HCT116 (cell line): ENCODE measurements around the gene KCNH5. TPM values are rescaled to one million over a fixed set of nuclear protein-coding genes. Genes with fewer than 3 reads are reported as not detected.

Experiments
- ATAC-seq: fragments of 200-7000 bp; cut with Tn5 transposase; 2 replicates; pipeline ENCODE4 v1.9.1; 2020; ENCODE audit warnings: mild to moderate bottlenecking, moderate library complexity
- BruUV-seq: library from RNA; stranded (reverse); fragments of 400-500 nt; replicated peaks from 2 replicates; lab custom pipeline; 2021; lab: Mats Ljungman, UMichigan
- CTCF ChIA-PET: fragments of 300-600 bp; sonication (Branson Sonifier 250); formaldehyde crosslinking; loops from one replicate; lab custom pipeline; 2021; ENCODE audit warnings: antibody characterized with exemption; lab: Charles Lee
- POLR2A ChIA-PET: fragments of 300-600, 350-600 bp; sonication (Branson Sonifier 250); formaldehyde crosslinking; loops from one replicate; lab custom pipeline; 2021; ENCODE audit warnings: antibody characterized with exemption; lab: Charles Lee
- RAD21 ChIA-PET, 2 experiments: fragments of 300-600 bp; sonication (Branson Sonifier 250); formaldehyde crosslinking; loops; one replicate each; lab custom pipeline; 2023; ENCODE audit warnings: low total read pairs in 2 of 2; ENCODE audit not compliant: uncharacterized antibody in 2 of 2, unreplicated experiment in 2 of 2, low non-redundant PET in 1 of 2; lab: Charles Lee
- DNase-seq: peaks from one replicate; pipeline ENCODE4 v3.0.0-alpha.2; 2010; ENCODE audit warnings: low read depth, low spot score
- H2AFZ ChIP-seq: fragments of 200-600 bp; shearing (Covaris generic), sonication (generic); 2 replicates; pipeline ENCODE4 v1.6.1; 2017; ENCODE audit warnings: low read depth, mixed run types, mixed read lengths, antibody characterized with exemption, low read length; ENCODE audit not compliant: poor library complexity, severe bottlenecking
- H3K27ac ChIP-seq: 2 replicates; pipeline ENCODE4 v1.5.1; 2012; ENCODE audit warnings: low read depth, low read length
- H3K27me3 ChIP-seq: fragments of 200-600 bp; sonication (generic); 2 replicates; pipeline ENCODE4 v1.6.1; 2016; ENCODE audit warnings: mixed run types, low read length, mixed read lengths; ENCODE audit not compliant: insufficient read depth
- H3K36me3 ChIP-seq, 2 experiments: fragments of 200-500 bp in 1 of 2; fragments of 200-600 bp in 1 of 2; sonication (Bioruptor generic) in 1 of 2; sonication (generic) in 1 of 2; 2 replicates each; pipeline versions ENCODE4 v1.5.1 to v1.6.1; 2014 to 2016; ENCODE audit warnings: low read length in 2 of 2, inconsistent platforms in 1 of 2, mixed read lengths in 1 of 2, mixed run types in 1 of 2; ENCODE audit not compliant: insufficient read depth in 2 of 2, control insufficient read depth in 1 of 2
- H3K4me1 ChIP-seq, 2 experiments: fragments of 200-600 bp in 1 of 2; sonication (generic) in 1 of 2; 2 replicates each; pipeline versions ENCODE4 v1.5.1 to v1.6.1; 2012 to 2017; ENCODE audit warnings: low read length in 2 of 2, inconsistent platforms in 1 of 2, mild to moderate bottlenecking in 1 of 2, mixed read lengths in 1 of 2, mixed run types in 1 of 2, moderate library complexity in 1 of 2; ENCODE audit not compliant: insufficient read depth in 2 of 2, control insufficient read depth in 1 of 2
- H3K4me2 ChIP-seq: fragments of 200-600 bp; sonication (generic); 2 replicates; pipeline ENCODE4 v1.6.1; 2017; ENCODE audit warnings: mixed run types, low read length, mixed read lengths
- H3K4me3 ChIP-seq, 2 experiments: fragments of 200-600 bp in 1 of 2; sonication (generic) in 1 of 2; replicated peaks in 1 of 2; 2 replicates each; pipeline ENCODE4 v1.5.1; 2011 to 2016; ENCODE audit warnings: low read length in 2 of 2, control low read depth in 1 of 2, low read depth in 1 of 2, mild to moderate bottlenecking in 1 of 2, mixed read lengths in 1 of 2, mixed run types in 1 of 2
- H3K79me2 ChIP-seq: fragments of 200-600 bp; sonication (generic); 2 replicates; pipeline ENCODE4 v1.6.1; 2017; ENCODE audit warnings: mild to moderate bottlenecking, mixed run types, low read length, moderate library complexity, mixed read lengths; ENCODE audit not compliant: insufficient read depth
- H3K9ac ChIP-seq: fragments of 200-600 bp; sonication (generic); 2 replicates; pipeline ENCODE4 v1.6.1; 2016; ENCODE audit warnings: low read length, mixed read lengths
- H3K9me2 ChIP-seq: fragments of 200-600 bp; sonication (generic), shearing (Covaris generic); 2 replicates; pipeline ENCODE4 v1.6.1; 2017; ENCODE audit warnings: mixed run types, mild to moderate bottlenecking, moderate library complexity; ENCODE audit not compliant: insufficient read depth
- H3K9me3 ChIP-seq, 2 experiments: fragments of 200-500 bp in 1 of 2; fragments of 200-600 bp in 1 of 2; sonication (Bioruptor generic) in 1 of 2; sonication (generic) in 1 of 2; 2 replicates each; pipeline ENCODE4 v1.6.1; 2014 to 2017; ENCODE audit warnings: low read length in 2 of 2, mixed read lengths in 2 of 2, inconsistent platforms in 1 of 2, low read depth in 1 of 2, mild to moderate bottlenecking in 1 of 2, mixed run types in 1 of 2, moderate library complexity in 1 of 2; ENCODE audit not compliant: control insufficient read depth in 1 of 2, insufficient read depth in 1 of 2
- H4K20me1 ChIP-seq: fragments of 200-600 bp; sonication (generic), shearing (Covaris generic); 2 replicates; pipeline ENCODE4 v1.6.1; 2017; ENCODE audit warnings: mixed run types, mild to moderate bottlenecking, moderate library complexity; ENCODE audit not compliant: insufficient read depth
- ATF3 ChIP-seq: IDR thresholded peaks from 2 replicates; pipeline ENCODE4 v1.6.1; 2012
- CBX3 ChIP-seq: IDR thresholded peaks from 2 replicates; pipeline ENCODE4 v1.6.1; 2012; ENCODE audit warnings: low read depth
- CEBPB ChIP-seq: IDR thresholded peaks from 2 replicates; pipeline ENCODE4 v1.6.1; 2012; ENCODE audit warnings: low read depth
- ELF1 ChIP-seq: IDR thresholded peaks from 2 replicates; pipeline ENCODE4 v1.6.1; 2012; ENCODE audit warnings: low read depth, borderline replicate concordance
- EZH2phosphoT487 ChIP-seq: fragments of 200-600 bp; IDR thresholded peaks from 2 replicates; pipeline ENCODE4 v1.6.1; 2018; ENCODE audit warnings: antibody characterized with exemption, borderline replicate concordance
- FOSL1 ChIP-seq: IDR thresholded peaks from 2 replicates; pipeline ENCODE4 v1.6.1; 2012; ENCODE audit warnings: low read depth
- MAX ChIP-seq: IDR thresholded peaks from 2 replicates; pipeline ENCODE4 v1.6.1; 2012
- POLR2A ChIP-seq: IDR thresholded peaks from 2 replicates; pipeline ENCODE4 v1.7.0; 2011; ENCODE audit warnings: borderline replicate concordance; ENCODE audit not compliant: insufficient read depth, insufficient read length; ENCODE audit errors: extremely low read depth
- REST ChIP-seq: IDR thresholded peaks from 2 replicates; pipeline ENCODE4 v1.6.1; 2012; ENCODE audit warnings: low read depth
- SIN3A ChIP-seq: IDR thresholded peaks from 2 replicates; pipeline ENCODE4 v1.6.1; 2012; ENCODE audit warnings: low read depth
- TCF7L2 ChIP-seq: IDR thresholded peaks from 2 replicates; pipeline ENCODE4 v1.7.0; 2011; ENCODE audit warnings: borderline replicate concordance, inconsistent platforms; ENCODE audit not compliant: insufficient read depth, insufficient read length; ENCODE audit errors: extremely low read depth
- YY1 ChIP-seq: IDR thresholded peaks from 2 replicates; pipeline ENCODE4 v1.6.1; 2011; ENCODE audit warnings: low read length, low read depth, moderate library complexity, mild to moderate bottlenecking; ENCODE audit not compliant: insufficient replicate concordance; ENCODE audit errors: extremely low read depth
- ZBTB33 ChIP-seq: IDR thresholded peaks from 2 replicates; pipeline ENCODE4 v1.6.1; 2011; ENCODE audit warnings: mild to moderate bottlenecking, low read length, moderate library complexity; ENCODE audit not compliant: insufficient replicate concordance; ENCODE audit errors: extremely low read depth
- intact Hi-C: fragments of 100-400 bp; cut with micrococcal nuclease; formaldehyde crosslinking; loops from 2 replicates; pipeline ENCODE4 v1.10.0; 2022
- total RNA-seq: library from RNA; stranded (reverse); gene quantifications from one replicate; pipeline ENCODE4 v1.2.1, GENCODE V29; 2021; ENCODE audit not compliant: unreplicated experiment

The KCNH5 gene
- total RNA-seq, 1 experiment from 2014 or later = not detected

GRCh38 chr14:62722406-62722805 lies 322.9 kb downstream of the KCNH5 start:
- Histone ChIP-seq H3K9me3 (peaks cover 3 to 19% of the 10 kb centered on the region in 2 experiments; a peak in 2 of 4 replicates), H3K9me2 (no peaks in the 10 kb centered on the region), H3K4me2 (no peak overlapping the region), H2AFZ (no peak overlapping the region), H3K79me2 (no peaks in the 10 kb centered on the region), H3K36me3 (no peaks in the 10 kb centered on the region), H4K20me1 (no peaks in the 10 kb centered on the region), H3K4me1 (no peaks in the 10 kb centered on the region), H3K27me3 (no peaks in the 10 kb centered on the region), H3K9ac (no peak overlapping the region), H3K4me3 (no peak overlapping the region), H3K27ac (no peak overlapping the region)
- TF ChIP-seq ELF1 (no peak), TCF7L2 (no peak), POLR2A (no peak), SIN3A (no peak), YY1 (no peak), FOSL1 (no peak), EZH2phosphoT487 (no peak), ATF3 (no peak), CEBPB (no peak), CBX3 (no peak), ZBTB33 (no peak), REST (no peak), MAX (no peak)
- RAD21 ChIA-PET = no interaction called here
- no TSS peak for BruUV-seq
- intact Hi-C loops = no loop called here
- DNase-seq (no peak), ATAC-seq (no peak)
- POLR2A ChIA-PET = no interaction called here
- CTCF ChIA-PET = no interaction called here
